OCI-LY1 (cell line): ENCODE measurements around the gene WDFY2.
A peak's percentile ranks its signal among the peaks of the same experiment; 100 is the strongest.

Source experiments
- H2AFZ ChIP-seq: fragments of 200-600 bp; sonication (generic), shearing (Covaris generic); 2 replicates; pipeline ENCODE4 v1.6.0; 2014; ENCODE audit warnings: antibody characterized with exemption, mild to moderate bottlenecking, low read length
- H3F3A ChIP-seq: fragments of 200-600 bp; sonication (generic), shearing (Covaris generic); 2 replicates; pipeline ENCODE4 v1.6.0; 2014; ENCODE audit warnings: mild to moderate bottlenecking, antibody characterized with exemption, low read length, moderate library complexity; ENCODE audit not compliant: insufficient read depth
- H3K27ac ChIP-seq: fragments of 200-600 bp; sonication (generic); 2 replicates; pipeline ENCODE4 v1.5.1; 2014; ENCODE audit warnings: low read length, mixed run types, mild to moderate bottlenecking, low read depth; ENCODE audit not compliant: poor library complexity, severe bottlenecking
- H3K27me3 ChIP-seq: fragments of 200-600 bp; sonication (generic); 2 replicates; pipeline ENCODE4 v1.6.0; 2014; ENCODE audit warnings: antibody characterized with exemption, mild to moderate bottlenecking, low read length, moderate library complexity; ENCODE audit not compliant: insufficient read depth
- H3K36me3 ChIP-seq: fragments of 200-600 bp; sonication (generic); 2 replicates; pipeline ENCODE4 v1.6.1; 2014; ENCODE audit warnings: mild to moderate bottlenecking, antibody characterized with exemption, low read length, moderate library complexity, mixed read lengths; ENCODE audit not compliant: insufficient read depth
- H3K4me1 ChIP-seq: fragments of 200-600 bp; sonication (generic); 2 replicates; pipeline ENCODE4 v1.5.1; 2014; ENCODE audit warnings: mild to moderate bottlenecking, low read length, moderate library complexity; ENCODE audit not compliant: insufficient read depth, severe bottlenecking
- H3K4me2 ChIP-seq: fragments of 200-600 bp; sonication (generic), shearing (Covaris generic); 2 replicates; pipeline ENCODE4 v1.6.1; 2014; ENCODE audit warnings: low read length
- H3K4me3 ChIP-seq: fragments of 200-600 bp; sonication (generic); 2 replicates; pipeline ENCODE4 v1.5.1; 2014; ENCODE audit warnings: low read length, low read depth, mild to moderate bottlenecking, mixed read lengths; ENCODE audit not compliant: poor library complexity, severe bottlenecking
- H3K79me2 ChIP-seq: fragments of 200-600 bp; shearing (Covaris generic); 2 replicates; pipeline ENCODE4 v1.6.1; 2016; ENCODE audit warnings: mixed run types, low read length, mixed read lengths; ENCODE audit not compliant: insufficient read depth
- H3K9ac ChIP-seq: fragments of 200-600 bp; sonication (generic), shearing (Covaris generic); 2 replicates; pipeline ENCODE4 v1.6.1; 2014; ENCODE audit warnings: mild to moderate bottlenecking, low read length, mixed read lengths
- H3K9me2 ChIP-seq: fragments of 200-600 bp; sonication (generic), shearing (Covaris generic); 2 replicates; pipeline ENCODE4 v1.6.1; 2014; ENCODE audit warnings: low read depth, mild to moderate bottlenecking, low read length, mixed read lengths
- H3K9me3 ChIP-seq: fragments of 200-600 bp; shearing (Covaris generic); 2 replicates; pipeline ENCODE4 v1.6.1; 2014; ENCODE audit warnings: low read length, mixed read lengths
- H4K20me1 ChIP-seq: fragments of 200-600 bp; sonication (generic), shearing (Covaris generic); 2 replicates; pipeline ENCODE4 v1.6.0; 2016; ENCODE audit warnings: mild to moderate bottlenecking, low read length; ENCODE audit not compliant: insufficient read depth
- EZH2 ChIP-seq: fragments of 200-600 bp; sonication (generic), shearing (Covaris generic); IDR thresholded peaks from 2 replicates; pipeline ENCODE4 v1.8.0; 2017; ENCODE audit warnings: borderline replicate concordance, mixed run types, mild to moderate bottlenecking, antibody characterized with exemption, low read length, moderate library complexity, mixed read lengths
- TF ChIP-seq, protein P1 (sequence below): fragments of 200-600 bp; sonication (generic), shearing (Covaris generic); IDR thresholded peaks from 2 replicates; pipeline ENCODE4 v1.5.1; 2017; ENCODE audit warnings: mild to moderate bottlenecking, antibody characterized with exemption, low read length, moderate library complexity, mixed read lengths

The WDFY2 gene

DNA sequence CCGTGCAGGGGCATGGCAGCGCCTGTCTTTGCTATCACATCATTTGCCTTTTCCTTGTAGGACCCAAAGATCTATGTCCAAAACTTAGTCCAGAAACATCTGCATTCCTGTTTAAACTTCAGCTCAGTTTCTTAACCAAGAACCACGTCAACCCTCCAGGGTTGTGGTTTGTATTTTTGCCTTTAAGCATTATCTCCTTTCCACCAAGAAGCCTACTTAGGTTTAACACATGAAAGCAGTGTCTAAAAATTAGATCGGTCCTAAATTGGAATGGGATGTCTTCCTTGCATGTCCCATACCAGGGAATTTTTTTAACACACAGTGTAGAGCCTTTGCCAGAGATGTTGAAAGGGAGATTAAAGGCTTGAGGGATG lies 180.9 kb downstream of the WDFY2 start:
- H3K79me2 ChIP-seq: no peaks in the 10 kb centered on the region
- no peak overlapping the region for H2AFZ ChIP-seq
- H3K4me2 ChIP-seq: no peak overlapping the region
- H3F3A ChIP-seq: no peaks in the 10 kb centered on the region
- H3K9me3 ChIP-seq: no peaks in the 10 kb centered on the region
- no peak overlapping the region for H3K27ac ChIP-seq
- H3K4me3 ChIP-seq: no peak overlapping the region
- H3K4me1 ChIP-seq: peaks cover 13% of the 10 kb centered on the region
- no peaks in the 10 kb centered on the region for H3K36me3 ChIP-seq
- no peaks in the 10 kb centered on the region for H4K20me1 ChIP-seq
- TF ChIP-seq EZH2: no peak
- TF ChIP-seq, protein P1, sequence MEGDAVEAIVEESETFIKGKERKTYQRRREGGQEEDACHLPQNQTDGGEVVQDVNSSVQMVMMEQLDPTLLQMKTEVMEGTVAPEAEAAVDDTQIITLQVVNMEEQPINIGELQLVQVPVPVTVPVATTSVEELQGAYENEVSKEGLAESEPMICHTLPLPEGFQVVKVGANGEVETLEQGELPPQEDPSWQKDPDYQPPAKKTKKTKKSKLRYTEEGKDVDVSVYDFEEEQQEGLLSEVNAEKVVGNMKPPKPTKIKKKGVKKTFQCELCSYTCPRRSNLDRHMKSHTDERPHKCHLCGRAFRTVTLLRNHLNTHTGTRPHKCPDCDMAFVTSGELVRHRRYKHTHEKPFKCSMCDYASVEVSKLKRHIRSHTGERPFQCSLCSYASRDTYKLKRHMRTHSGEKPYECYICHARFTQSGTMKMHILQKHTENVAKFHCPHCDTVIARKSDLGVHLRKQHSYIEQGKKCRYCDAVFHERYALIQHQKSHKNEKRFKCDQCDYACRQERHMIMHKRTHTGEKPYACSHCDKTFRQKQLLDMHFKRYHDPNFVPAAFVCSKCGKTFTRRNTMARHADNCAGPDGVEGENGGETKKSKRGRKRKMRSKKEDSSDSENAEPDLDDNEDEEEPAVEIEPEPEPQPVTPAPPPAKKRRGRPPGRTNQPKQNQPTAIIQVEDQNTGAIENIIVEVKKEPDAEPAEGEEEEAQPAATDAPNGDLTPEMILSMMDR: no peak
- H3K9me2 ChIP-seq: no peaks in the 10 kb centered on the region
- no peak overlapping the region for H3K9ac ChIP-seq
- no peaks in the 10 kb centered on the region for H3K27me3 ChIP-seq

DNA sequence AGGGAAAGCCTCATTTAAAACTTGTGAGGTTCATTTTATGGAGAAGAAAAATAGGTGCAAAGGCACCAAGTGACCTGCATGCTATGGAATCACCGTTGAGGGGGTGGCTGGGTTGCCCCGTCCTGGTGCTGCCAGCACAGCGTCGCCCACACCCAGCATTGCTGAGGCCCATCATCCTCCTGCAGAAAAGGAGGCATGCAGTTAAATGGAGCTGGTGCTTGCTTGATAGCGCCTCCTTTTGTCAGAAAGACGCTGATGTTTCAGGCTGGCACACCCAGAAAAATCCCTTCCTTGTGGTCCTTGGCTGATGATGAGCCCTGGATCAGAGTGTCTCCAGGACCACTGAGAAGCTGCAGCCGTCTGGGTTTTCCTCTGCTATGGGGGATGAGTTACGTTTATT lies 182.8 kb downstream of the WDFY2 start:
- no peaks in the 10 kb centered on the region for H3K9me2 ChIP-seq
- H3K4me2 ChIP-seq: no peak overlapping the region
- no peak overlapping the region for H3K4me3 ChIP-seq
- H3K9me3 ChIP-seq: no peaks in the 10 kb centered on the region
- H3K27ac ChIP-seq: no peak overlapping the region
- H3K4me1 ChIP-seq: peaks cover 20% of the 10 kb centered on the region
- TF ChIP-seq, protein P1: peak; percentile 66
- TF ChIP-seq EZH2: no peak
- no peaks in the 10 kb centered on the region for H3K27me3 ChIP-seq
- H3F3A ChIP-seq: no peaks in the 10 kb centered on the region
- no peak overlapping the region for H2AFZ ChIP-seq
- no peaks in the 10 kb centered on the region for H4K20me1 ChIP-seq
- no peaks in the 10 kb centered on the region for H3K36me3 ChIP-seq
- no peaks in the 10 kb centered on the region for H3K79me2 ChIP-seq
- H3K9ac ChIP-seq: no peak overlapping the region

DNA sequence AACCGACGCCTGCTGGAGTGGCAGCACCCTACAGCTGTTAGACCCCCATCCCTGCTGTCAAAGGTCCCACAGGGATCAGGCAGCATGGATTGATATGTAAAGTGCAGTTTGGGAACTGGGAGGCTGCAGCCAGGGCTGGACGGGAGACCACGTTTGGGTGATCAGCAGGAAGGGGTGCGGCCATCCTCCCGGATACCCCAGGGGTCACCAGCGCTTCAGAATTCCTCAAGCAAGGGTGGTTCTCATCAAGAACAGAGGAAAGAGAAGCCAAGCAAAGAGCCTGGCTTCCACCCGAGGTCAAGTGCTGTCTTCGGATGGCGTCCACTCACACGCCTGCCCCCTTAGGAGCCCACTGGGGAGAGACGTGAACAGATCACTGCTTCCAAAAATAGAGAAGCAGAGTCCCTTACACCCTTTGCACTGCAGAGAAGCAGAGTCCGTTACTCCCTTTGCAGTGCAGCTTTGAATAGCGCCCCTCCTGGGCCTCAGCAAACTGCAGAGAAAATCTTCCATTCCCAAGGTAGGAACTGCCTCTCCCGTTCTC lies 184.2 kb downstream of the WDFY2 start:
- no peak overlapping the region for H3K4me2 ChIP-seq
- H3K36me3 ChIP-seq: no peaks in the 10 kb centered on the region
- no peaks in the 10 kb centered on the region for H3K27me3 ChIP-seq
- TF ChIP-seq, protein P1: peak; percentile 9; the same call in 1 of the 2 replicates
- no peak for TF ChIP-seq EZH2
- H3K9me2 ChIP-seq: no peaks in the 10 kb centered on the region
- H4K20me1 ChIP-seq: no peaks in the 10 kb centered on the region
- H3K4me3 ChIP-seq: no peak overlapping the region
- H3K27ac ChIP-seq: no peak overlapping the region
- H3K4me1 ChIP-seq: peaks cover 20% of the 10 kb centered on the region
- H2AFZ ChIP-seq: no peak overlapping the region
- H3F3A ChIP-seq: no peaks in the 10 kb centered on the region
- no peak overlapping the region for H3K9ac ChIP-seq
- no peaks in the 10 kb centered on the region for H3K79me2 ChIP-seq
- H3K9me3 ChIP-seq: no peaks in the 10 kb centered on the region
